H1 (cell line): ENCODE data around the gene PMEPA1. TPM values are rescaled to one million over a fixed set of nuclear protein-coding genes. Genes with fewer than 3 reads are reported as not detected.

Experiments
- JUND ChIP-seq: IDR thresholded peaks from 2 replicates; pipeline ENCODE4 v1.6.1; 2011; ENCODE audit warnings: mild to moderate bottlenecking, improper control_type of control experiment, low read length
- RAD21 ChIP-seq, 2 experiments: IDR thresholded peaks in 1 of 2; conservative IDR thresholded peaks in 1 of 2; 2 replicates each; pipeline ENCODE4 v1.6.1; 2011; ENCODE audit warnings: low read depth in 2 of 2, low read length in 2 of 2, improper control_type of control experiment in 1 of 2, inconsistent platforms in 1 of 2, mild to moderate bottlenecking in 1 of 2, moderate library complexity in 1 of 2
- polyA plus RNA-seq, 7 experiments: library from polyadenylated mRNA; depleted of rRNA in 3 of 7; stranded (reverse) in 5 of 7; unstranded in 2 of 7; fragments of >200 nt in 5 of 7; fragments of 200-250 nt in 2 of 7; gene quantifications; 1 replicate in 5 of 7; 2 replicates in 1 of 7; 4 replicates in 1 of 7; pipeline versions ENCODE4 v1.2.1 to v1.2.3, GENCODE V29; 2011 to 2013; ENCODE audit warnings: missing spikeins in 2 of 7, mixed read lengths in 2 of 7
- total RNA-seq: library from RNA; stranded (reverse); fragmentation: NEBNext Ultra II Directional; extraction: Animal tissue kit (Norgen Biotek cat#: 25700); gene quantifications from 2 replicates; pipeline ENCODE4 v1.2.1, GENCODE V29; 2021

Gene PMEPA1
- total and polyA plus RNA-seq, 2 of the 8 experiments (the other 6 are each of a cell fraction or from before 2014, with no cell fraction given) = 12.7 to 20.5 TPM

GRCh38 chr20:57622579-57623381, 87.0 kb downstream of the PMEPA1 start (continued):
- TF ChIP-seq RAD21 (IDR thresholded peaks at IDR 0.05 in 1 of 2, conservative IDR thresholded peaks at IDR 0.05 in 1 of 2; ENCODE audit: low read depth in 2 of 2, low read length in 2 of 2) (peak; percentile 96 to 97), JUND (0 out of 2 replicates have a peak, but pooled peaks have one; percentile 15)
